B cell (primary cell): Measurements from ENCODE around the gene FBXW5. TPM values are rescaled to one million over a fixed set of nuclear protein-coding genes. Genes with fewer than 3 reads are reported as not detected.
A peak's percentile ranks its signal among the peaks of the same experiment; 100 is the strongest.

Experiments
- ATAC-seq: fragments of 200-7000 bp; cut with Tn5 transposase; one replicate; pipeline ENCODE4 v1.10.0; 2021; ENCODE audit warnings: low read depth, mild to moderate bottlenecking, moderate number of reproducible peaks, moderate library complexity
- CTCF ChIA-PET: fragments of 350-600 bp; sonication (Branson Sonifier 250); formaldehyde crosslinking; loops from one replicate; lab custom pipeline; 2021; ENCODE audit warnings: antibody characterized with exemption, inconsistent platforms; lab: Charles Lee
- POLR2A ChIA-PET: fragments of 350-600 bp; sonication (Branson Sonifier 250); formaldehyde crosslinking; loops from one replicate; lab custom pipeline; 2021; ENCODE audit warnings: antibody characterized with exemption; lab: Charles Lee
- DNase-seq: peaks from one replicate; pipeline ENCODE4 v3.0.0; 2013
- H2AFZ ChIP-seq: 2 replicates; pipeline ENCODE4 v1.6.1; 2012; ENCODE audit warnings: mild to moderate bottlenecking, low read depth, low read length; ENCODE audit not compliant: insufficient read depth, poor library complexity, severe bottlenecking
- H3K27ac ChIP-seq, 2 donors: 1 replicate in 1 of 2; 2 replicates in 1 of 2; pipeline ENCODE4 v1.5.1; 2012 to 2013; ENCODE audit warnings: low read length in 2 of 2, mild to moderate bottlenecking in 2 of 2, moderate library complexity in 1 of 2
- H3K27me3 ChIP-seq, 4 experiments: fragments of 200-600 bp in 1 of 4; sonication (generic) in 1 of 4; replicated peaks in 1 of 4; 1 replicate in 2 of 4; 2 replicates in 2 of 4; pipeline versions ENCODE4 v1.6.1 to v1.7.0; 2013 to 2016; ENCODE audit warnings: low read length in 3 of 4, mild to moderate bottlenecking in 2 of 4, mixed read lengths in 1 of 4, moderate library complexity in 1 of 4; ENCODE audit not compliant: insufficient read depth in 4 of 4, control insufficient read depth in 3 of 4; ENCODE audit errors: control extremely low read depth in 1 of 4
- H3K36me3 ChIP-seq, 2 experiments: replicated peaks in 1 of 2; 1 replicate in 1 of 2; 2 replicates in 1 of 2; pipeline versions ENCODE4 v1.6.1 to v1.7.1; 2013; ENCODE audit warnings: low read length in 1 of 2; ENCODE audit not compliant: insufficient read depth in 2 of 2, control insufficient read depth in 1 of 2; ENCODE audit errors: control extremely low read depth in 1 of 2, extremely low read depth in 1 of 2
- H3K4me1 ChIP-seq, 2 donors: fragments of 200-600 bp in 1 of 2; sonication (generic) in 1 of 2; 1 replicate in 1 of 2; 2 replicates in 1 of 2; pipeline versions ENCODE4 v1.5.1 to v1.6.1; 2013 to 2017; ENCODE audit warnings: low read length in 2 of 2; ENCODE audit not compliant: control insufficient read depth in 2 of 2, insufficient read depth in 2 of 2
- H3K4me2 ChIP-seq: replicated peaks from 2 replicates; pipeline ENCODE3; 2012; ENCODE audit warnings: mild to moderate bottlenecking, low read depth, low read length; ENCODE audit not compliant: poor library complexity, severe bottlenecking
- H3K4me3 ChIP-seq, 5 experiments: fragments of 200-600 bp in 1 of 5; sonication (generic) in 1 of 5; 1 replicate in 3 of 5; 2 replicates in 2 of 5; pipeline versions ENCODE4 v1.5.1 to v1.7.0; 2011 to 2016; ENCODE audit warnings: low read length in 4 of 5, mild to moderate bottlenecking in 4 of 5, low read depth in 2 of 5, control low read depth in 1 of 5, moderate library complexity in 1 of 5; ENCODE audit not compliant: insufficient read depth in 1 of 5; ENCODE audit errors: control extremely low read depth in 1 of 5, extremely low read depth in 1 of 5
- H3K79me2 ChIP-seq: fragments of 200-600 bp; sonication (generic); one replicate; pipeline ENCODE4 v1.6.0; 2016; ENCODE audit warnings: low read length; ENCODE audit not compliant: control insufficient read depth, insufficient read depth
- H3K9ac ChIP-seq: fragments of 200-600 bp; sonication (generic); 2 replicates; pipeline ENCODE4 v1.6.1; 2017; ENCODE audit warnings: mild to moderate bottlenecking, low read length, moderate library complexity
- H3K9me3 ChIP-seq, 3 donors: one replicate each; pipeline versions ENCODE4 v1.6.1 to v1.7.1; 2013; ENCODE audit warnings: low read length in 2 of 3; ENCODE audit not compliant: control insufficient read depth in 2 of 3, insufficient read depth in 1 of 3; ENCODE audit errors: control extremely low read depth in 1 of 3
- H4K20me1 ChIP-seq: 2 replicates; pipeline ENCODE4 v1.6.0; 2012; ENCODE audit warnings: mild to moderate bottlenecking, low read length; ENCODE audit not compliant: insufficient read depth, control insufficient read depth, poor library complexity, severe bottlenecking
- H3K27ac Mint-ChIP-seq: one replicate; pipeline ENCODE4 v1.8.0; 2021; ENCODE audit warnings: mixed read lengths
- H3K27me3 Mint-ChIP-seq: one replicate; pipeline ENCODE4 v1.8.0; 2021; ENCODE audit warnings: mixed read lengths
- H3K4me1 Mint-ChIP-seq: one replicate; pipeline ENCODE4 v1.8.0; 2021; ENCODE audit warnings: mixed read lengths
- H3K4me3 Mint-ChIP-seq: one replicate; pipeline ENCODE4 v1.8.0; 2021; ENCODE audit warnings: mixed read lengths
- H3K9me3 Mint-ChIP-seq: one replicate; pipeline ENCODE4 v1.8.0; 2022; ENCODE audit warnings: mixed read lengths; ENCODE audit not compliant: insufficient read depth
- EZH2 ChIP-seq: IDR thresholded peaks from 2 replicates; pipeline ENCODE4 v1.6.1; 2012; ENCODE audit warnings: borderline replicate concordance, low read depth, mild to moderate bottlenecking, moderate library complexity, low read length; ENCODE audit not compliant: insufficient read depth, poor library complexity, severe bottlenecking
- WGBS: methylation state at CpG from one replicate; pipeline ENCODE4 v1.1.5; 2013; ENCODE audit warnings: missing lambda C conversion rate; ENCODE audit not compliant: insufficient coverage; 5-methylcytosine and 5-hydroxymethylcytosine counted together
- intact Hi-C: fragments of 100-400 bp; cut with micrococcal nuclease; formaldehyde crosslinking; loops from one replicate; pipeline ENCODE4 v1.10.0; 2022
- polyA plus RNA-seq: library from polyadenylated mRNA; depleted of rRNA; stranded (reverse); fragments of >200 nt; gene quantifications from 2 replicates; pipeline ENCODE4 v1.2.3, GENCODE V29; 2012
- total RNA-seq, 2 donors: library from RNA; stranded (reverse); fragments of 120-200 nt in 1 of 2; gene quantifications; 1 replicate in 1 of 2; 2 replicates in 1 of 2; pipeline versions ENCODE4 v1.2.3 to v1.2.4, GENCODE V29; 2013 to 2022
- TF ChIP-seq, protein P1 (sequence below): fragments of 200-600 bp; IDR thresholded peaks from one replicate; pipeline ENCODE4 v1.8.0; 2022; ENCODE audit warnings: antibody characterized with exemption, mild to moderate bottlenecking

The FBXW5 gene
- total and polyA plus RNA-seq, 2 donors (not counting 1 experiment from before 2014, with no cell fraction given) = 99.6 to 195 TPM

DNA sequence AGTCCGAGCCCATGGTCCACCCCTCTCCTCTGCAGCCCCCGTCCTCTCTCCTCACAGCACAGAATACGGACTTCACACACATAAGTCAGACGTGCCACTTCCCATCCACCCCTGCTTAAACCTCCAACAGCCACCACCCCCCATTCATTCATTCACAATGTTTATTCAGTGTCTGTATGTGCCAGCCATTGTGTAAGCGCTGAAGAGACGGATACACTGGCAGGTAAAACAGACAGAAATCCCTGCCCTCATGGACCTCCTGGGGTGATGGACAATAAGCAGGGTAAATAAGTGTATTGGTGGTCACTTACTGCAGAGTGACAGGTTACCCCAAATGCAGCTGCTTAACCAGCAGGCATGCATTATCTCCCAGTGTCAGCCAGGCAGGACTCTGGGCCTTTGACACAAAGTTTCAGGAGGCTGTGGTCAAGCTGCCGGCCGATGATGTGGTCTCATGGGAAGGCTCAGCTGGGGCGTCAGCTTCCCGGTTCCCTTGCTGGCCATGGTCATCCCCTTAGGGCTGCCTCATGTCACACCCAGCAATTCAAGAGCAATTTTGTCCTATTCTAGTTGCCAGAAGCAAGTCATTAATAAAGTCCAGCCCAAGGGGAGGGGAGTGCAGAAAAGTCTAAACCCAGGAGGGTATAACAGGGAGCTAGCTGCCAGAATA, 45.8 kb upstream of the FBXW5 start:
- Histone ChIP-seq H3K4me2 (no peak overlapping the region), H3K4me1 (peaks cover 15 to 23% of the 10 kb centered on the region in 2 donors), H3K27me3 (peaks cover 0 to 15% (median under 1%) of the 10 kb centered on the region in 4 experiments), H3K4me3 (no peak overlapping the region), H3K9me3 (peaks cover 0 to 6% (median 0%) of the 10 kb centered on the region in 3 donors), H3K36me3 (peaks cover 0 to 6% of the 10 kb centered on the region in 2 experiments), H3K27ac (no peak overlapping the region), H3K9ac (no peak overlapping the region), H4K20me1 (peaks cover 17% of the 10 kb centered on the region), H3K79me2 (peaks cover 10% of the 10 kb centered on the region), H2AFZ (no peak overlapping the region)
- Mint-ChIP-seq H3K4me1 (peaks cover 19% of the 10 kb centered on the region), H3K4me3 (peak overlapping the region; percentile 86), H3K27me3 (peaks cover 13% of the 10 kb centered on the region), H3K27ac (peak overlapping the region; percentile 78), H3K9me3 (no peaks in the 10 kb centered on the region)
- WGBS = 90% methylated on average over 10 of the region's 10 CpGs
- no peak for TF ChIP-seq EZH2
- TF ChIP-seq, protein P1, sequence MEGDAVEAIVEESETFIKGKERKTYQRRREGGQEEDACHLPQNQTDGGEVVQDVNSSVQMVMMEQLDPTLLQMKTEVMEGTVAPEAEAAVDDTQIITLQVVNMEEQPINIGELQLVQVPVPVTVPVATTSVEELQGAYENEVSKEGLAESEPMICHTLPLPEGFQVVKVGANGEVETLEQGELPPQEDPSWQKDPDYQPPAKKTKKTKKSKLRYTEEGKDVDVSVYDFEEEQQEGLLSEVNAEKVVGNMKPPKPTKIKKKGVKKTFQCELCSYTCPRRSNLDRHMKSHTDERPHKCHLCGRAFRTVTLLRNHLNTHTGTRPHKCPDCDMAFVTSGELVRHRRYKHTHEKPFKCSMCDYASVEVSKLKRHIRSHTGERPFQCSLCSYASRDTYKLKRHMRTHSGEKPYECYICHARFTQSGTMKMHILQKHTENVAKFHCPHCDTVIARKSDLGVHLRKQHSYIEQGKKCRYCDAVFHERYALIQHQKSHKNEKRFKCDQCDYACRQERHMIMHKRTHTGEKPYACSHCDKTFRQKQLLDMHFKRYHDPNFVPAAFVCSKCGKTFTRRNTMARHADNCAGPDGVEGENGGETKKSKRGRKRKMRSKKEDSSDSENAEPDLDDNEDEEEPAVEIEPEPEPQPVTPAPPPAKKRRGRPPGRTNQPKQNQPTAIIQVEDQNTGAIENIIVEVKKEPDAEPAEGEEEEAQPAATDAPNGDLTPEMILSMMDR = no peak
- ChIA-PET CTCF (interaction anchor here (2.1 to 2.3 kb wide), 2 partner anchors 11 to 35 kb away, joined by 6 to 9 read pairs; no protein-coding TSS in a partner anchor), POLR2A (no interaction called here)
- intact Hi-C loops = loop anchor here (5.0 kb wide), 1 partner anchor 508 kb away; the partner anchor contains the start of gene SEC16A
- no peak for ATAC-seq
- DNase-seq = no peak

DNA sequence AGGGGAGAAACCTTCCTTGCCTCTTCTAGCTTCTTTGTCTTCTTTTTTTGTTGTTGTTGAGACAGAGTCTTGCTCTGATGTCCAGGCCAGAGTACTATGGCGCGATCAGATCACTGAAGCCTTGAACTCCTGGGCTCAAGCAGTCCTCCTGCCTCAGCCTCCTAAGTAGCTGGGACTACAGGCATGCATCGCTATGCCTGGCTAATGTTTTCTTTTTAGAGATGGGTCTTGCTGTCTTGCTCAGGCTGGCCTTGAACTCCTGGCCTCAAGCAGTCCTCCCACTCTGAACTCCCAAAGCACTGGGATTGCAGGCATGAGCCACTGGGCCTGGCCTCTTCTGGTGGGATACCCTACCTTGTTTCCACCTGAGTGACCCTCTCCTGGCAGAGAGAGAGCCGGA, 44.3 kb upstream of the FBXW5 start:
- H3K27ac Mint-ChIP-seq = no peak overlapping the region
- H3K27me3 ChIP-seq = peaks cover 0 to 30% (median 11%) of the 10 kb centered on the region in 4 experiments
- peaks cover 6% of the 10 kb centered on the region for H3K79me2 ChIP-seq
- CTCF ChIA-PET = interaction anchor here (2.4 kb wide), 1 partner anchor 46 kb away, joined by 12 read pairs; no protein-coding TSS in a partner anchor
- H3K4me1 Mint-ChIP-seq = peaks cover 20% of the 10 kb centered on the region
- H3K27ac ChIP-seq = no peak overlapping the region
- H3K4me2 ChIP-seq = no peak overlapping the region
- peaks cover 0 to 6% of the 10 kb centered on the region in 2 experiments for H3K36me3 ChIP-seq
- no peak overlapping the region for H2AFZ ChIP-seq
- DNase-seq = no peak
- H3K4me1 ChIP-seq = peaks cover 24 to 28% of the 10 kb centered on the region in 2 donors
- peaks cover 16% of the 10 kb centered on the region for H3K27me3 Mint-ChIP-seq
- peaks cover 0 to 3% (median 0%) of the 10 kb centered on the region in 3 donors for H3K9me3 ChIP-seq
- WGBS = 88% methylated on average over 3 of the region's 4 CpGs
- H3K4me3 Mint-ChIP-seq = no peak overlapping the region
- no peak for ATAC-seq
- intact Hi-C loops = no loop called here
- H3K9me3 Mint-ChIP-seq = no peaks in the 10 kb centered on the region
- no peak overlapping the region for H3K4me3 ChIP-seq
- H4K20me1 ChIP-seq = peaks cover 11% of the 10 kb centered on the region
- POLR2A ChIA-PET = interaction anchor here (0.6 kb wide), 1 partner anchor 251 kb away, joined by 7 read pairs; no protein-coding TSS in a partner anchor
- H3K9ac ChIP-seq = no peak overlapping the region
- no peak for TF ChIP-seq EZH2
